Right lobe of liver (tissue), 6 donors: ENCODE results near the gene HHATL. TPM values are rescaled to one million over a fixed set of nuclear protein-coding genes. Genes with fewer than 3 reads are reported as not detected.

Experiments
- ATAC-seq, 4 donors: fragments of 200-7000 bp; cut with Tn5 transposase; one replicate each; pipeline ENCODE4 v1.9.1; 2020; ENCODE audit warnings: mild to moderate bottlenecking in 4 of 4, moderate library complexity in 4 of 4
- DNase-seq, 3 donors: peaks; one replicate each; pipeline ENCODE4 v3.0.0-alpha.2; 2020
- H3K27ac ChIP-seq, 3 donors: fragments of 200-600 bp; one replicate each; pipeline ENCODE4 v1.8.0; 2022
- H3K27me3 ChIP-seq, 2 donors: fragments of 200-600 bp; one replicate each; pipeline ENCODE4 v1.8.0; 2022
- H3K36me3 ChIP-seq, 4 donors: fragments of 200-600 bp; sonication (generic) in 1 of 4; one replicate each; pipeline versions ENCODE4 v1.5.1 to v1.8.0; 2017 to 2022; ENCODE audit warnings: control low read depth in 1 of 4
- H3K4me1 ChIP-seq, 4 donors: fragments of 200-600 bp; sonication (generic) in 1 of 4; one replicate each; pipeline versions ENCODE4 v1.5.1 to v1.8.0; 2017 to 2022; ENCODE audit warnings: control low read depth in 1 of 4
- H3K4me3 ChIP-seq, 3 donors: fragments of 200-600 bp; one replicate each; pipeline ENCODE4 v1.8.0; 2022
- H3K9me3 ChIP-seq, 4 donors: fragments of 200-600 bp; sonication (generic) in 1 of 4; one replicate each; pipeline versions ENCODE4 v1.5.1 to v1.8.0; 2017 to 2022; ENCODE audit warnings: control low read depth in 1 of 4
- POLR2A ChIP-seq: fragments of 450-650 bp; IDR thresholded peaks from one replicate; pipeline ENCODE4 v1.6.1; 2017; ENCODE audit warnings: antibody characterized with exemption, mild to moderate bottlenecking
- WGBS: methylation state at CpG from one replicate; pipeline ENCODE4 v1.1.6; 2018; ENCODE audit warnings: low coverage, low lambda C conversion rate; ENCODE audit not compliant: insufficient coverage; ENCODE audit errors: missing lambda C conversion rate; 5-methylcytosine and 5-hydroxymethylcytosine counted together
- intact Hi-C, 2 donors: fragments of 100-400 bp; cut with DNase I; formaldehyde crosslinking; loops; one replicate each; pipeline versions ENCODE4 v1.11.2 to v1.14.1; 2022
- total RNA-seq, 6 experiments: library from RNA; depleted of rRNA in 2 of 6; stranded (reverse); fragments of >200 nt in 2 of 6; fragmentation: NEBNext Ultra II Directional in 3 of 6; extraction: Animal tissue kit (Norgen Biotek cat#: 25700) in 3 of 6; gene quantifications; one replicate each; pipeline versions ENCODE4 v1.1.0 to v1.2.4, GENCODE V29; 2016 to 2023
- TF ChIP-seq, protein P1 (sequence below), 4 donors: fragments of 200-600 bp in 3 of 4; fragments of 450-650 bp in 1 of 4; IDR thresholded peaks; one replicate each; pipeline versions ENCODE4 v1.5.1 to v1.8.0; 2016 to 2022; ENCODE audit warnings: antibody characterized with exemption in 4 of 4, mild to moderate bottlenecking in 2 of 4
- donor health status: DM: no; HTN: yes; CAD: no.
- donor health status: DM: no; HTN: no; CAD: no.
- donor health status: DM: no; HTN: no; CAD: no.
- donor health status: DM: no; HTN: yes; CAD: no.
- donor health status: DM: no; HTN: yes; CAD: no.

HHATL gene
- total RNA-seq, 6 experiments from 2014 or later: 0.29 to 1.0 (median 0.60) TPM; not detected in 3

DNA sequence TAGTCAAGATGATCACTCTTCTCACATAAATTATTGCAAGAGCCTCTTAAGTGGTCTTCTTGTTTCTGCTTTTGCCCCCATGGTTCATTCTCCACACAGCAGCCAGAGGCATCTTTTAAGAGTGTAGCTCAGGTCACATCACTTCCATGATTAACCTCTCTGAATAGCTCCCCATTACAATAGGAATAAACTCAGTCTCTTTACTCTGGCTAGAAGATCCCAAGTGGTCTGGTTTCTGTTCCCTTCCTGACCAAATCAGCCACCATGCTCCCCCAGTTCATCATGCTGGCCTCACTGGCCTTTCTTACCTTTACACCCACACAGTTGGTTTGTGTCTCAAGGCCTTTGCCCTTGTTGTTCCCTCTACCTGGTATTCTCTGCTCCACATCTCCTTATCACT, 8.2 kb downstream of the HHATL start:
- ATAC-seq (no peak), DNase-seq (no peak)
- Histone ChIP-seq H3K36me3 (no peaks in the 10 kb centered on the region), H3K27me3 (no peaks in the 10 kb centered on the region), H3K9me3 (no peaks in the 10 kb centered on the region), H3K27ac (no peak overlapping the region), H3K4me1 (no peaks in the 10 kb centered on the region), H3K4me3 (no peak overlapping the region)
- no peak for TF ChIP-seq POLR2A
- TF ChIP-seq, protein P1, sequence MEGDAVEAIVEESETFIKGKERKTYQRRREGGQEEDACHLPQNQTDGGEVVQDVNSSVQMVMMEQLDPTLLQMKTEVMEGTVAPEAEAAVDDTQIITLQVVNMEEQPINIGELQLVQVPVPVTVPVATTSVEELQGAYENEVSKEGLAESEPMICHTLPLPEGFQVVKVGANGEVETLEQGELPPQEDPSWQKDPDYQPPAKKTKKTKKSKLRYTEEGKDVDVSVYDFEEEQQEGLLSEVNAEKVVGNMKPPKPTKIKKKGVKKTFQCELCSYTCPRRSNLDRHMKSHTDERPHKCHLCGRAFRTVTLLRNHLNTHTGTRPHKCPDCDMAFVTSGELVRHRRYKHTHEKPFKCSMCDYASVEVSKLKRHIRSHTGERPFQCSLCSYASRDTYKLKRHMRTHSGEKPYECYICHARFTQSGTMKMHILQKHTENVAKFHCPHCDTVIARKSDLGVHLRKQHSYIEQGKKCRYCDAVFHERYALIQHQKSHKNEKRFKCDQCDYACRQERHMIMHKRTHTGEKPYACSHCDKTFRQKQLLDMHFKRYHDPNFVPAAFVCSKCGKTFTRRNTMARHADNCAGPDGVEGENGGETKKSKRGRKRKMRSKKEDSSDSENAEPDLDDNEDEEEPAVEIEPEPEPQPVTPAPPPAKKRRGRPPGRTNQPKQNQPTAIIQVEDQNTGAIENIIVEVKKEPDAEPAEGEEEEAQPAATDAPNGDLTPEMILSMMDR (IDR thresholded peaks at IDR 0.05): no peak
- intact Hi-C loops: no loop called here

GRCh38 chr3:42693530-42693930, 9.1 kb downstream of the HHATL start:
- H3K27me3 ChIP-seq: no peaks in the 10 kb centered on the region
- DNase-seq: no peak
- H3K36me3 ChIP-seq: no peaks in the 10 kb centered on the region
- 0% methylated on average over 1 of the region's 4 CpGs for WGBS
- H3K9me3 ChIP-seq: no peaks in the 10 kb centered on the region
- intact Hi-C loops: no loop called here
- H3K4me1 ChIP-seq: no peaks in the 10 kb centered on the region
- ATAC-seq: no peak
- no peak overlapping the region for H3K27ac ChIP-seq
- H3K4me3 ChIP-seq: no peak overlapping the region
- TF ChIP-seq, protein P1 (IDR thresholded peaks at IDR 0.05): no peak
- TF ChIP-seq POLR2A: no peak

- TF ChIP-seq, protein P1 (IDR thresholded peaks at IDR 0.05): no peak
- no peak for TF ChIP-seq POLR2A
- no peak overlapping the region for H3K27ac ChIP-seq
- H3K9me3 ChIP-seq: no peaks in the 10 kb centered on the region
- no peak overlapping the region for H3K4me3 ChIP-seq
- no peaks in the 10 kb centered on the region for H3K36me3 ChIP-seq
- H3K27me3 ChIP-seq: no peaks in the 10 kb centered on the region
- ATAC-seq: no peak
- intact Hi-C loops: no loop called here
- H3K4me1 ChIP-seq: no peaks in the 10 kb centered on the region
- DNase-seq: no peak
- 68% methylated on average over 5 of the region's 17 CpGs for WGBS
Observed at GRCh38 chr3:42692667-42693529, 9.7 kb downstream of the HHATL start.

DNA sequence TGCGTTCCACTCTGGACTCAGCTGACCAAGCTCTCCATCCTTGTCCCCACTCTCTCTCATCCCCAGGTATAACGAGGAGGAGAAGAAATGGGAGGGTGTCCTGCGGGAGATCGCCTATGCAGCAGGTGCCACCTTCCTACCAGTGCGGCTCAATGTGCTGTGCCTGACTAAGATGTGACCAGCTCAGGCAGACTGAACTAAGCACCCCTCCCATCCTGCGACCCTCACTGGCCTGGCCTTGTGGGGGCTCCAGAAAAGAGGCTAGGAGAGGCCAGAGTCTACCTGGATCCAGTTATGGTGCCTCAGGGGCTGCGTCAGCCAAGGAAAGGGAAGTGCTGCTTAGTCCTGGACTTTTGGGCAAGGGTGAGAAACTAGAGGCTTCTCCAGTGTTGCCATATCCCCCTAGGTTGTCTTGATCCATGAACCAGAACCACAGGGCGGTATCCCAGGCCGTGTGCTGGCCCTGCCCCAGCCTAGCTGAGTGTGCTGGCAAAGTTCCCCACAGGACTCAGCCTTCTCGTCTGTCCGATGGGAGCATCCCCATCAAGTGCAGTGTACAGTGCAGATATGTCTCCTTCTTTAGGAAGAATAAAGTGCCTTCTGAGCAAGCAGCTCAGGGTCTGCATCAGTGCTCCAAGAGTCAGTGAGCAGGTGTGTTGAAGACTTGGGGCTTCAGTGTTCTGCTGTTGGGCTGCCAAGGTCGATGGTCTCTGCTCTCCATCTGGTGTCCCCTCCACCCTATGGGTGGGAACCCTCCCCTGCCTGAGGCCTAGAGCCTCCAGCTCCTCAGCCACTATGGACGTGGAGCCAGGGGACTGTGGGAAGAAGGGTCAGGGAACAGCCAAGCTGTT, 10.6 kb downstream of the HHATL start:
- Histone ChIP-seq H3K27me3 (no peaks in the 10 kb centered on the region), H3K27ac (no peak overlapping the region), H3K36me3 (no peaks in the 10 kb centered on the region), H3K9me3 (no peaks in the 10 kb centered on the region), H3K4me1 (no peaks in the 10 kb centered on the region), H3K4me3 (no peak overlapping the region)
- no peak for ATAC-seq
- WGBS: 72% methylated on average over 6 of the region's 13 CpGs
- TF ChIP-seq, protein P1 (IDR thresholded peaks at IDR 0.05): no peak
- TF ChIP-seq POLR2A: no peak
- no peak for DNase-seq
- intact Hi-C loops: no loop called here
